Activated CD8-positive, alpha-beta memory T cell treated with anti-CD3 and anti-CD28 coated beads, Interleukin-2, amount 50 U/mL, for 24 hours (primary cell): Measurements from ENCODE around the gene EXOC4.

Source experiments
- DNase-seq: peaks from one replicate; pipeline ENCODE4 v3.0.0-alpha.2; 2020; ENCODE audit errors: extremely low read depth

The EXOC4 gene

GRCh38 chr7:133672866-133673265 lies 420.0 kb downstream of the EXOC4 start:
- no peak for DNase-seq

- no peak for DNase-seq
These were observed 421.3 kb downstream of the EXOC4 start for GRCh38 chr7:133674079-133674763.

GRCh38 chr7:133675510-133676218 lies 422.8 kb downstream of the EXOC4 start:
- no peak for DNase-seq

GRCh38 chr7:133676805-133677370 lies 424.0 kb downstream of the EXOC4 start:
- DNase-seq, result no peak

- DNase-seq, result no peak
These were observed 425.4 kb downstream of the EXOC4 start for GRCh38 chr7:133678137-133678814.

GRCh38 chr7:133679977-133680376 lies 427.1 kb downstream of the EXOC4 start:
- DNase-seq, result no peak

- no peak for DNase-seq
These were observed 428.7 kb downstream of the EXOC4 start for GRCh38 chr7:133681529-133681928.

GRCh38 chr7:133682364-133683181 lies 429.7 kb downstream of the EXOC4 start:
- no peak for DNase-seq

- no peak for DNase-seq
These were observed 430.2 kb downstream of the EXOC4 start for GRCh38 chr7:133683182-133683454.

GRCh38 chr7:133688483-133689239 lies 435.8 kb downstream of the EXOC4 start:
- no peak for DNase-seq

GRCh38 chr7:133690740-133691139 lies 437.9 kb downstream of the EXOC4 start:
- DNase-seq, result no peak

GRCh38 chr7:133691727-133692610 lies 439.1 kb downstream of the EXOC4 start:
- no peak for DNase-seq

GRCh38 chr7:133693281-133693680 lies 440.4 kb downstream of the EXOC4 start:
- DNase-seq, result no peak

GRCh38 chr7:133696056-133696455 lies 443.2 kb downstream of the EXOC4 start:
- DNase-seq, result no peak

- no peak for DNase-seq
These were observed 444.7 kb downstream of the EXOC4 start for GRCh38 chr7:133697585-133697984.

GRCh38 chr7:133698127-133698526 lies 445.2 kb downstream of the EXOC4 start:
- no peak for DNase-seq

- no peak for DNase-seq
These were observed 446.5 kb downstream of the EXOC4 start for GRCh38 chr7:133699386-133699785.

GRCh38 chr7:133702078-133702477 lies 449.2 kb downstream of the EXOC4 start:
- no peak for DNase-seq

- DNase-seq, result no peak
These were observed 450.1 kb downstream of the EXOC4 start for GRCh38 chr7:133702960-133703359.

- DNase-seq, result no peak
These were observed 450.7 kb downstream of the EXOC4 start for GRCh38 chr7:133703547-133703946.
